Esophagus squamous epithelium (tissue), 4 donors: ENCODE results near the gene GRK5.

Experiments used
- CTCF ChIP-seq, 6 experiments: fragments of 450-650 bp in 4 of 6; fragments of 200-600 bp in 2 of 6; sonication (generic) in 2 of 6; IDR thresholded peaks; one replicate each; pipeline ENCODE4 v1.5.1; 2016 to 2019; ENCODE audit warnings: antibody characterized with exemption in 6 of 6, mild to moderate bottlenecking in 4 of 6, moderate library complexity in 4 of 6
- POLR2A ChIP-seq, 4 donors: fragments of 450-650 bp; IDR thresholded peaks; one replicate each; pipeline ENCODE4 v1.6.1; 2017; ENCODE audit warnings: antibody characterized with exemption in 4 of 4, mild to moderate bottlenecking in 4 of 4, moderate library complexity in 3 of 4

- TF ChIP-seq POLR2A (IDR thresholded peaks at IDR 0.05) (no peak), CTCF (IDR thresholded peaks at IDR 0.05) (no peak)
Measured at GRCh38 chr10:119500821-119501220, 293.4 kb downstream of the GRK5 start.
